RWPE2 (cell line): ENCODE data around the gene ZMYND11.

Experiments
- ATAC-seq: fragments of 200-7000 bp; cut with Tn5 transposase; 3 replicates; pipeline ENCODE4 v1.9.1; 2021; ENCODE audit warnings: low read depth
- DNase-seq: peaks from one replicate; pipeline ENCODE4 v3.0.0-alpha.2; 2020; ENCODE audit warnings: low spot score
- H3K27ac ChIP-seq: fragments of 450-650 bp; 2 replicates; pipeline ENCODE4 v1.5.1; 2017; ENCODE audit warnings: mild to moderate bottlenecking; ENCODE audit not compliant: poor library complexity, severe bottlenecking
- H3K27me3 ChIP-seq: fragments of 250-450 bp; sonication (Bioruptor Pico); 2 replicates; pipeline ENCODE4 v1.5.1; 2021; ENCODE audit warnings: mild to moderate bottlenecking, moderate library complexity; ENCODE audit not compliant: insufficient read depth, poor library complexity, severe bottlenecking
- H3K36me3 ChIP-seq: fragments of 250-450 bp; sonication (Bioruptor Pico); 2 replicates; pipeline ENCODE4 v1.5.1; 2020; ENCODE audit warnings: low read depth, mild to moderate bottlenecking, moderate library complexity
- H3K4me1 ChIP-seq: fragments of 250-450 bp; sonication (Bioruptor Pico); 2 replicates; pipeline ENCODE4 v1.5.1; 2021; ENCODE audit warnings: mild to moderate bottlenecking, moderate library complexity; ENCODE audit not compliant: insufficient read depth, poor library complexity, severe bottlenecking
- H3K4me3 ChIP-seq: fragments of 250-450 bp; sonication (Bioruptor Pico); 2 replicates; pipeline ENCODE4 v1.5.1; 2021; ENCODE audit warnings: mild to moderate bottlenecking, moderate library complexity; ENCODE audit not compliant: severe bottlenecking
- H3K9me3 ChIP-seq: fragments of 250-450 bp; sonication (Bioruptor Pico); 2 replicates; pipeline ENCODE4 v1.5.1; 2021; ENCODE audit warnings: mild to moderate bottlenecking, moderate library complexity; ENCODE audit not compliant: severe bottlenecking
- CTCF ChIP-seq: fragments of 450-650 bp; IDR thresholded peaks from one replicate; pipeline ENCODE4 v1.5.1; 2017; ENCODE audit warnings: mild to moderate bottlenecking, moderate library complexity; ENCODE audit not compliant: poor library complexity, severe bottlenecking

The ZMYND11 gene

GRCh38 chr10:215444-215843, 80.2 kb downstream of the ZMYND11 start:
- no peak for TF ChIP-seq CTCF
- Histone ChIP-seq H3K4me3 (no peak overlapping the region), H3K27me3 (no peaks in the 10 kb centered on the region), H3K9me3 (no peaks in the 10 kb centered on the region), H3K4me1 (peaks cover 14% of the 10 kb centered on the region), H3K27ac (no peak overlapping the region), H3K36me3 (no peaks in the 10 kb centered on the region)
- DNase-seq (no peak), ATAC-seq (no peak)

- no peaks in the 10 kb centered on the region for H3K27me3 ChIP-seq
- no peak overlapping the region for H3K27ac ChIP-seq
- no peak for DNase-seq
Measured at GRCh38 chr10:218798-219197, 83.5 kb downstream of the ZMYND11 start.

GRCh38 chr10:219731-220472, 84.6 kb downstream of the ZMYND11 start:
- ATAC-seq (peak; percentile 41; the same call in 2 of the 3 replicates), DNase-seq (no peak)
- Histone ChIP-seq H3K9me3 (no peaks in the 10 kb centered on the region), H3K27me3 (no peaks in the 10 kb centered on the region), H3K4me1 (peaks cover 14% of the 10 kb centered on the region), H3K36me3 (no peaks in the 10 kb centered on the region), H3K4me3 (no peak overlapping the region), H3K27ac (no peak overlapping the region)
- no peak for TF ChIP-seq CTCF

More at GRCh38 chr10:218798-219197, 83.5 kb downstream of the ZMYND11 start:
- H3K4me3 ChIP-seq: no peak overlapping the region
- H3K4me1 ChIP-seq: peaks cover 14% of the 10 kb centered on the region
- TF ChIP-seq CTCF: no peak
- ATAC-seq: no peak
- H3K9me3 ChIP-seq: no peaks in the 10 kb centered on the region
- no peaks in the 10 kb centered on the region for H3K36me3 ChIP-seq

DNA sequence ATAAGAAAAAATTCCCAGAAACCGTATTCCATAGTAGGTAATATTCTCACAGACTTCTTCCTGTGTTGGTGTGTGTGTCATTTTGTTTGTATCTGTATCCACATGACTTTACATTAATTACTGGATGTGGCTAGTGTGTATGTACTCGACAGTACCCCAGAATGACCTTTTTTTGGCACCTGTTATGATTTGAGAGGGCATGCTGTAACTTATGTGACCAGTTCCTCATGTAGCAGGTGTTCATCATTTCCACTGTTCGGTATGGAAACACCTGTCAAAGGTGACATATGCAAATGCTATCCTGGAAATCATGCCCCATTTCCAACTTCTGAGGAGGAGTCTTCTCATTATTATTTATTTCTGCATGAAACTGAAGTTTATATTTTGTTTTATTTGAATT, 89.3 kb downstream of the ZMYND11 start:
- DNase-seq (no peak), ATAC-seq (no peak)
- no peak for TF ChIP-seq CTCF
- Histone ChIP-seq H3K27ac (no peak overlapping the region), H3K4me1 (peaks cover 8% of the 10 kb centered on the region), H3K4me3 (no peak overlapping the region), H3K9me3 (no peaks in the 10 kb centered on the region), H3K36me3 (no peaks in the 10 kb centered on the region; the same call in 1 of the 2 replicates), H3K27me3 (no peaks in the 10 kb centered on the region)

DNA sequence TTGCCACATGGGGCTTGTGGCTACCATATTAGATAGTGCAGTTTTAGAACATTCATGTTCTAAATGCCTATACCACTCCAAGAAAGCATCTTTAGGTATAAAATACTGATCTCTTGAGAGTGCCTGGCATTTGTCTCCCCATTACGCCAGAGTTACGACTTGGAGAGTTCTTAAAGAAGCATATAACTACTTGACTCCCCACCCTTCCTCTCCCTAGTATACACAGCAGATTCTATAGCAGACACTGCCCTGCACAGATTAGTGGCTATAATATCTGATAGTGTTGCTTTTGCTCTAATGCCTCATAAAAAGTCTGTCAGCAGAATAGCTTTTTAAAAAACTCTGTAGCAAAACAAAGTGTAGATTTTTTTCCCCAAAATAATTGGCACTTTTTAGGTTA, 90.8 kb downstream of the ZMYND11 start:
- H3K36me3 ChIP-seq: no peaks in the 10 kb centered on the region; the same call in 1 of the 2 replicates
- H3K27me3 ChIP-seq: no peaks in the 10 kb centered on the region
- no peaks in the 10 kb centered on the region for H3K9me3 ChIP-seq
- no peak for TF ChIP-seq CTCF
- no peak overlapping the region for H3K4me3 ChIP-seq
- H3K4me1 ChIP-seq: no peaks in the 10 kb centered on the region
- no peak overlapping the region for H3K27ac ChIP-seq
- no peak for ATAC-seq
- DNase-seq: no peak
